H1 (cell line): ENCODE results near the gene TMEM238. TPM values are rescaled to one million over a fixed set of nuclear protein-coding genes. Genes with fewer than 3 reads are reported as not detected.

Source experiments
- ATF2 ChIP-seq: IDR thresholded peaks from 2 replicates; pipeline ENCODE4 v1.6.1; 2012; ENCODE audit warnings: low read length, inconsistent platforms
- PHF8 ChIP-seq: fragments of 200-600 bp; sonication (generic); conservative IDR thresholded peaks from 2 replicates; pipeline ENCODE4 v1.7.1; 2012; ENCODE audit warnings: low read depth, mild to moderate bottlenecking, inconsistent platforms, low read length, moderate library complexity
- ZNF274 ChIP-seq: IDR thresholded peaks from 2 replicates; pipeline ENCODE4 v1.7.0; 2012; ENCODE audit warnings: low read length, borderline replicate concordance; ENCODE audit errors: extremely low read depth
- polyA plus RNA-seq, 7 experiments: library from polyadenylated mRNA; depleted of rRNA in 3 of 7; stranded (reverse) in 5 of 7; unstranded in 2 of 7; fragments of >200 nt in 5 of 7; fragments of 200-250 nt in 2 of 7; gene quantifications; 1 replicate in 5 of 7; 2 replicates in 1 of 7; 4 replicates in 1 of 7; pipeline versions ENCODE4 v1.2.1 to v1.2.3, GENCODE V29; 2011 to 2013; ENCODE audit warnings: missing spikeins in 2 of 7, mixed read lengths in 2 of 7
- total RNA-seq: library from RNA; stranded (reverse); fragmentation: NEBNext Ultra II Directional; extraction: Animal tissue kit (Norgen Biotek cat#: 25700); gene quantifications from 2 replicates; pipeline ENCODE4 v1.2.1, GENCODE V29; 2021

Gene TMEM238
- total and polyA plus RNA-seq, 2 of the 8 experiments (the other 6 are each of a cell fraction or from before 2014, with no cell fraction given), result 0.53 to 3.8 TPM

DNA sequence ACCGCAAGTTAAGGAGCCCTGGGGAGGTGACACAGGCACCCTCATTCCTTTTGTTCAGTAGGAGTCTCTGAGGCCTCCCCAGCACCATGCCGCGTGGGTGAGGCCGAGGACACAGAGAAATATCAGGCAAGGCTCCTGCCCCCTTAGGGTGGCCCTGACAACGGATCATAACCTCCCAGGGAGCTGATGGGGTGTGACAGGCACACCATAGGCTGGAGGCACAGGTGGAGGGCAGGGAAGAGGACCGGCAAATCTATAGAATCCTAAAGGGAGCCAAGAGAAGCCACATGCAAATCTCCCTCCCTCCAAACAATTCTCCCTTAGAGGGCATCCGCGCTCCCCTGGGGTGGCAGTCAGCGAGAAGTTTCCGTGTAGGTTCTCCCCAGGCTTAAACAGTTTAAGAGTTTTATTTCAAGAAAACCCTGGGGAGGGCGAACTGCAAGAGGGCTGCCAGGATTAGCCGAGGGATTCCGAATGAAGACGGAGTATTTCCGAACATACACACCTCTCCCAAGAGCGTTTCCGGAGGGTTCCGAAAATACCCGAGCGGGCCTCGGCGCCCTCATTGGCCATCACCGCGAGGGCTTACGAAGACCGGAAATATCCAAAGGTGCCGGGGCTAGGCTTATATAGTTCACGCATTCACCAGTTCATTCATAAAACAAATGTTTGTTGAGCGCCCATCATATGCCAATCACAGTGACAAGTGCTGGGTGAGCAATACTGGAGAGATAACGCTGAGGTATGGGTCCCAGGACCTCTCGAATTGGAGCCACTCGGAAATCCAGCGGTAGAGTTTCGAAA, 1.0 kb upstream of the TMEM238 start (continued):
- TF ChIP-seq ZNF274 (no peak), PHF8 (peak; percentile 5; the same call in 1 of the 2 replicates), ATF2 (no peak)
